ENCODE measurements around the gene CCDC194.

Gene CCDC194, protein sequence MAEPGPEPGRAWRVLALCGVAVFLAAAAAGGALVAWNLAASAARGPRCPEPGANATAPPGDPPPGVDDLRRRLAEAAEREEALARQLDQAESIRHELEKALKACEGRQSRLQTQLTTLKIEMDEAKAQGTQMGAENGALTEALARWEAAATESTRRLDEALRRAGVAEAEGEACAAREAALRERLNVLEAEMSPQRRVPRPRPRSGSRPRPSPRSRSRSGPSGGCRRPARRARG

GRCh38 chr19:17393914-17394313 is at the start of gene CCDC194:
Gene CCDC194 (minus strand): TSS chr19:17394196. CDS start chr19:17394158, 38 bp downstream.
- H3K27me3 ChIP-seq (replicated peaks; ENCODE audit: control insufficient read depth, insufficient read depth, low read length): peaks cover 4% of the 10 kb centered on the region
- DNase-seq (ENCODE audit: low read depth): no peak
- H3K4me3 ChIP-seq (ENCODE audit: low read length): no peak within 1 kb of the TSS
- no peak within 1 kb of the TSS for H3K9ac ChIP-seq (ENCODE audit: low read length)
- H3K9me3 ChIP-seq (ENCODE audit: control insufficient read depth, low read length): peaks cover 6% of the 10 kb centered on the region
- no peaks in the 10 kb centered on the region for H3K36me3 ChIP-seq (ENCODE audit: control insufficient read depth, insufficient read depth, low read length, severe bottlenecking)
- peaks cover 10% of the 10 kb centered on the region for H3K4me1 ChIP-seq (ENCODE audit: control insufficient read depth, insufficient read depth, low read length)

GRCh38 chr19:17441241-17442021 is 47.4 kb upstream of the CCDC194 start:
- no peaks in the 10 kb centered on the region for H3K36me3 ChIP-seq (ENCODE audit: control insufficient read depth, insufficient read depth, low read length, severe bottlenecking)
- H3K9ac ChIP-seq (ENCODE audit: low read length): no peak overlapping the region
- DNase-seq (ENCODE audit: low read depth): peak; percentile 46
- no peaks in the 10 kb centered on the region for H3K9me3 ChIP-seq (ENCODE audit: control insufficient read depth, low read length)
- H3K4me1 ChIP-seq (ENCODE audit: control insufficient read depth, insufficient read depth, low read length): peaks cover 10% of the 10 kb centered on the region
- H3K4me3 ChIP-seq (ENCODE audit: low read length): no peak overlapping the region
- H3K27me3 ChIP-seq (replicated peaks; ENCODE audit: control insufficient read depth, insufficient read depth, low read length): no peaks in the 10 kb centered on the region

- Histone ChIP-seq H3K4me1 (ENCODE audit: control insufficient read depth, insufficient read depth, low read length) (peaks cover 7% of the 10 kb centered on the region), H3K9ac (ENCODE audit: low read length) (no peak overlapping the region), H3K4me3 (ENCODE audit: low read length) (no peak overlapping the region), H3K27me3 (replicated peaks; ENCODE audit: control insufficient read depth, insufficient read depth, low read length) (no peaks in the 10 kb centered on the region), H3K9me3 (ENCODE audit: control insufficient read depth, low read length) (no peaks in the 10 kb centered on the region), H3K36me3 (ENCODE audit: control insufficient read depth, insufficient read depth, low read length, severe bottlenecking) (no peaks in the 10 kb centered on the region)
- DNase-seq (ENCODE audit: low read depth): no peak
Measured at GRCh38 chr19:17436874-17437267, 42.9 kb upstream of the CCDC194 start.

DNA sequence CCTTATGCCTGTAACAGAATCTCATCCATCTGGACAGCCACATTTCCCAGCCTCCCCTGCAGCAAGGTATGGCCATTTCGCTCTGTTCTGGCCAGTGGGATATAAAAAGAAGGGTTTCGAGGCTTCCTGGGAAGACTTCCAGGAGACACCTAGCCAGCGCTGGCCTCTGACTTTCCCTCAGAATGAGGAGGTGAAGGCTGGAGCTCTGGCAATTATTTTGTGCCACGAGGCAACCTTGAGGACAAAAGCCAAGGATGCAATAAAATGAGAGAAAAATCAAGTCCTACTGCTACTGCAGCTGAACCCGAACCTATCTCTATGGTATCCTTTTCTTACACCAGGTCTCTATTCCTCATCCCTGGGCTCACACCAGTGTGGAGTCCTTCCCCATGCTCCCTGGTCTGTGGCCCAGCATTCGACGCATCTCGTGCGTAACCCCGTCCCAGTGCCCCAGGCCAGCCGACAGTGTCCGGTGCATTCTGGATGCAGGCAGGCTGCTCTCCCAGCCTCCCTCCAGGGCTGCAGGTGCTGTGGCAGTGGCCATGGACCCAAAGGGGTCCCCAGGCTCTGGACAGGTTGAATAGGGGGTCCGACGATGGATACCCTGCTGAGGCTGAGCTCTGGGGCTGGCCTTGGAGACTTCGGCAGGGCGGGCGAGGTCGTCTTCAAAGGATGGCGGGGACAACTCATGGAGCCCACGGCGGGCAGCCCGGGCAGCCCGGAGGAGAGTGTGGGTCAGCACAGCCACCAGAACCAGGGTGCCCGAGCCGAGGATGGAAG is 42.3 kb upstream of the CCDC194 start:
- peaks cover 1% of the 10 kb centered on the region for H3K4me1 ChIP-seq (ENCODE audit: control insufficient read depth, insufficient read depth, low read length)
- no peaks in the 10 kb centered on the region for H3K27me3 ChIP-seq (replicated peaks; ENCODE audit: control insufficient read depth, insufficient read depth, low read length)
- H3K4me3 ChIP-seq (ENCODE audit: low read length): no peak overlapping the region
- H3K9ac ChIP-seq (ENCODE audit: low read length): no peak overlapping the region
- no peaks in the 10 kb centered on the region for H3K36me3 ChIP-seq (ENCODE audit: control insufficient read depth, insufficient read depth, low read length, severe bottlenecking)
- no peak for DNase-seq (ENCODE audit: low read depth)
- H3K9me3 ChIP-seq (ENCODE audit: control insufficient read depth, low read length): no peaks in the 10 kb centered on the region

- H3K9ac ChIP-seq (ENCODE audit: low read length): no peak overlapping the region
Measured at GRCh38 chr19:17435218-17435617, 41.2 kb upstream of the CCDC194 start.

GRCh38 chr19:17431417-17431816 is 37.4 kb upstream of the CCDC194 start:
- no peak for DNase-seq (ENCODE audit: low read depth)
- Histone ChIP-seq H3K36me3 (ENCODE audit: control insufficient read depth, insufficient read depth, low read length, severe bottlenecking) (no peaks in the 10 kb centered on the region), H3K27me3 (replicated peaks; ENCODE audit: control insufficient read depth, insufficient read depth, low read length) (no peaks in the 10 kb centered on the region), H3K4me3 (ENCODE audit: low read length) (no peak overlapping the region), H3K9me3 (ENCODE audit: control insufficient read depth, low read length) (no peaks in the 10 kb centered on the region), H3K4me1 (ENCODE audit: control insufficient read depth, insufficient read depth, low read length) (peaks cover 9% of the 10 kb centered on the region), H3K9ac (ENCODE audit: low read length) (no peak overlapping the region)

More at GRCh38 chr19:17435218-17435617, 41.2 kb upstream of the CCDC194 start:
- no peak overlapping the region for H3K4me3 ChIP-seq (ENCODE audit: low read length)
- no peaks in the 10 kb centered on the region for H3K27me3 ChIP-seq (replicated peaks; ENCODE audit: control insufficient read depth, insufficient read depth, low read length)
- H3K9me3 ChIP-seq (ENCODE audit: control insufficient read depth, low read length): no peaks in the 10 kb centered on the region
- no peaks in the 10 kb centered on the region for H3K4me1 ChIP-seq (ENCODE audit: control insufficient read depth, insufficient read depth, low read length)
- H3K36me3 ChIP-seq (ENCODE audit: control insufficient read depth, insufficient read depth, low read length, severe bottlenecking): no peaks in the 10 kb centered on the region
- DNase-seq (ENCODE audit: low read depth): no peak

DNA sequence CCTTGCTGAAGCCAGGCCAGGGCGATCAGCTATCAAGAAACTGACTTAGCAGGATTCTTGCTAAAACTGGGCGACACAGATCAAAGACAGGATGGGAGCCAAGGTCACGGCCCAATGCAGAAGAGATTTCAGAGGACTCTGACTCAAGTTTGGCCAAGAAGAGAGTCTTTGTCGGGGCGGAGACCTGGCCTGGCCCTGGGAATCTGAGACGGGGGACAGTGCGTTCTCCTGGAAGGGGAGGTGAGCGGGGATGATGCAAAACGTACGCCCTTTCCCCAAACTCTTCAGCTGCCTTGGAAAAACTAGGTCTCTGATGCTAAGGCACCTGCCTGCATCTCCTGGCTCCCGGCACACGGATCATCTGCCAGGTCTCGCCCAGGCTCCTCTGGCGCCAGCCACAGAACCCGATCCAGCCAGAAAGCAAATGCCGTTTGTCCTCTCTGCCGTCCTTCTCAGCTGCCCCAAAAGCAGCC is 35.7 kb upstream of the CCDC194 start:
- no peak for DNase-seq (ENCODE audit: low read depth)
- no peak overlapping the region for H3K9ac ChIP-seq (ENCODE audit: low read length)
- no peaks in the 10 kb centered on the region for H3K27me3 ChIP-seq (replicated peaks; ENCODE audit: control insufficient read depth, insufficient read depth, low read length)
- no peaks in the 10 kb centered on the region for H3K36me3 ChIP-seq (ENCODE audit: control insufficient read depth, insufficient read depth, low read length, severe bottlenecking)
- H3K4me1 ChIP-seq (ENCODE audit: control insufficient read depth, insufficient read depth, low read length): peaks cover 9% of the 10 kb centered on the region
- H3K9me3 ChIP-seq (ENCODE audit: control insufficient read depth, low read length): no peaks in the 10 kb centered on the region
- no peak overlapping the region for H3K4me3 ChIP-seq (ENCODE audit: low read length)

GRCh38 chr19:17424743-17425365 is 30.9 kb upstream of the CCDC194 start:
- no peak overlapping the region for H3K4me3 ChIP-seq (ENCODE audit: low read length)

DNA sequence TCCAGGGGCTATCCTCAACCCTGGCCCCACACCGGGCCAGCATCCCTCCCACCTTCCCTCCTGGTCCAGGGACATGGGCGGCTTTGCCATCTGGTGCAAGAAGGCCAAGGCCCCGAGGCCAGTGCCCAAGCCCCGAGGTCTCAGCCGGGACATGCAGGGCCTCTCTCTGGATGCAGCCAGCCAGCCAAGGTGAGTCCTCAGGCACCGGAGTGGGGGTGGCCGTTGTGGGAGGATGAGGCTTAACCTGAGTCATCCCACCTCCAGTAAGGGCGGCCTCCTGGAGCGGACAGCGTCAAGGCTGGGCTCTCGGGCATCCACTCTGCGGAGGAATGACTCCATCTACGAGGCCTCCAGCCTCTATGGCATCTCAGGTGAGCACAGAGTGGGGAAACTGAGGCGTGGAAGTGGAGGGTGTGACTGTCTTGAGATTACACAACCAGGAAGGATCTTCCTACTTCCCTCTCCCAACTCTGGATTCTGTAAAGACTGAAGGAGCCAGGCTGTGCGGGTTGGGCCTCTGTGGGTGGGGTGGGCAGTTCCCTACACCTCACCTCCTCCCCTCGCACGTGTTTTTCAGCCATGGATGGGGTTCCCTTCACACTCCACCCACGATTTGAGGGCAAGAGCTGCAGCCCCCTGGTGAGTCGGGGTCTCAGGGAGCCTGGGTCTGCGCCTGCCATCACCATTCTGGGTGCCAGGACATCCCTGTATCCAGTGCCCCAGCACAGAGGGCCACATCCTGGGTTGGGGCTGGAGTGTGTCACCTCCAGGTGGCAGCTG is 29.6 kb upstream of the CCDC194 start:
- Histone ChIP-seq H3K36me3 (ENCODE audit: control insufficient read depth, insufficient read depth, low read length, severe bottlenecking) (peaks cover 6% of the 10 kb centered on the region), H3K4me1 (ENCODE audit: control insufficient read depth, insufficient read depth, low read length) (peaks cover 14% of the 10 kb centered on the region), H3K27me3 (replicated peaks; ENCODE audit: control insufficient read depth, insufficient read depth, low read length) (no peaks in the 10 kb centered on the region), H3K4me3 (ENCODE audit: low read length) (no peak overlapping the region), H3K9me3 (ENCODE audit: control insufficient read depth, low read length) (no peaks in the 10 kb centered on the region), H3K9ac (ENCODE audit: low read length) (no peak overlapping the region)
- no peak for DNase-seq (ENCODE audit: low read depth)

More at GRCh38 chr19:17424743-17425365, 30.9 kb upstream of the CCDC194 start:
- Histone ChIP-seq H3K4me1 (ENCODE audit: control insufficient read depth, insufficient read depth, low read length) (peaks cover 12% of the 10 kb centered on the region), H3K9me3 (ENCODE audit: control insufficient read depth, low read length) (no peaks in the 10 kb centered on the region), H3K36me3 (ENCODE audit: control insufficient read depth, insufficient read depth, low read length, severe bottlenecking) (peaks cover 6% of the 10 kb centered on the region), H3K9ac (ENCODE audit: low read length) (no peak overlapping the region), H3K27me3 (replicated peaks; ENCODE audit: control insufficient read depth, insufficient read depth, low read length) (no peaks in the 10 kb centered on the region)
- DNase-seq (ENCODE audit: low read depth): peak; percentile 19

- no peak overlapping the region for H3K9ac ChIP-seq (ENCODE audit: low read length)
- H3K4me1 ChIP-seq (ENCODE audit: control insufficient read depth, insufficient read depth, low read length): peaks cover 15% of the 10 kb centered on the region
- H3K36me3 ChIP-seq (ENCODE audit: control insufficient read depth, insufficient read depth, low read length, severe bottlenecking): peaks cover 6% of the 10 kb centered on the region
- no peak for DNase-seq (ENCODE audit: low read depth)
- no peaks in the 10 kb centered on the region for H3K9me3 ChIP-seq (ENCODE audit: control insufficient read depth, low read length)
- H3K27me3 ChIP-seq (replicated peaks; ENCODE audit: control insufficient read depth, insufficient read depth, low read length): no peaks in the 10 kb centered on the region
- no peak overlapping the region for H3K4me3 ChIP-seq (ENCODE audit: low read length)
Measured at GRCh38 chr19:17421942-17422341, 27.9 kb upstream of the CCDC194 start.
